ENCODE measurements around the gene KLHL7. TPM values are rescaled to one million over a fixed set of nuclear protein-coding genes. Genes with fewer than 3 reads are reported as not detected.
"Not testable (repeated sequence)": the region's sequence is repeated elsewhere in the genome, so short reads cannot be mapped to it uniquely, and the experiment has no call there.

The KLHL7 gene
- total and polyA plus RNA-seq, 2 experiments from 2014 or later = 33.9 to 34.9 TPM

- H3K9ac ChIP-seq = no peak overlapping the region
- H3F3A ChIP-seq (ENCODE audit: insufficient read depth) = no peaks in the 10 kb centered on the region
- no peaks in the 10 kb centered on the region for H4K20me1 ChIP-seq (ENCODE audit: insufficient read depth)
- H3K4me2 ChIP-seq (ENCODE audit: unreplicated experiment) = no peak overlapping the region
- no peaks in the 10 kb centered on the region for H3K79me2 ChIP-seq (ENCODE audit: insufficient read depth)
- no peaks in the 10 kb centered on the region for H3K27me3 ChIP-seq (replicated peaks; ENCODE audit: insufficient read depth)
- no peaks in the 10 kb centered on the region for H3K36me3 ChIP-seq (ENCODE audit: low read depth)
- no peaks in the 10 kb centered on the region for H3K9me3 ChIP-seq (ENCODE audit: low read depth)
- WGBS, 2 experiments (ENCODE audit: low coverage in 1 of 2, low lambda C conversion rate in 2 of 2, missing lambda C conversion rate in 2 of 2) = 33 to 37% methylated on average over 3 of the region's 3 CpGs
- no peaks in the 10 kb centered on the region for H3K4me1 ChIP-seq (ENCODE audit: insufficient read depth)
- DNase-seq = no peak
- no peak overlapping the region for H2AFZ ChIP-seq
- no peak overlapping the region for H3K4me3 ChIP-seq
- in situ Hi-C loops (cut with MboI) = no loop called here
- no peaks in the 10 kb centered on the region for H3K9me2 ChIP-seq (ENCODE audit: insufficient read depth)
- TF ChIP-seq EZH2 (IDR thresholded peaks at IDR 0.05; ENCODE audit: insufficient read depth, poor library complexity, severe bottlenecking) (no peak), EZH2phosphoT487 (IDR thresholded peaks at IDR 0.05; ENCODE audit: insufficient read depth, low read depth) (no peak)
- no peak overlapping the region for H3K27ac ChIP-seq
Observed at GRCh38 chr7:23218196-23218595, 112.6 kb downstream of the KLHL7 start.

GRCh38 chr7:23220690-23221305 lies 115.2 kb downstream of the KLHL7 start:
- H3K4me1 ChIP-seq (ENCODE audit: insufficient read depth) = no peaks in the 10 kb centered on the region
- no peak overlapping the region for H3K4me3 ChIP-seq
- H3K36me3 ChIP-seq (ENCODE audit: low read depth) = no peaks in the 10 kb centered on the region
- H3K79me2 ChIP-seq (ENCODE audit: insufficient read depth) = no peaks in the 10 kb centered on the region
- no peaks in the 10 kb centered on the region for H3K9me2 ChIP-seq (ENCODE audit: insufficient read depth)
- TF ChIP-seq EZH2phosphoT487 (IDR thresholded peaks at IDR 0.05; ENCODE audit: insufficient read depth, low read depth) (no peak), EZH2 (IDR thresholded peaks at IDR 0.05; ENCODE audit: insufficient read depth, poor library complexity, severe bottlenecking) (no peak)
- no peak overlapping the region for H3K27ac ChIP-seq
- H3F3A ChIP-seq (ENCODE audit: insufficient read depth) = no peaks in the 10 kb centered on the region
- no peak for DNase-seq
- H3K27me3 ChIP-seq (replicated peaks; ENCODE audit: insufficient read depth) = no peaks in the 10 kb centered on the region
- WGBS, 2 experiments (ENCODE audit: low coverage in 1 of 2, low lambda C conversion rate in 2 of 2, missing lambda C conversion rate in 2 of 2) = 74 to 75% methylated on average over 10 of the region's 10 CpGs
- H2AFZ ChIP-seq = no peak overlapping the region
- no peaks in the 10 kb centered on the region for H4K20me1 ChIP-seq (ENCODE audit: insufficient read depth)
- no peaks in the 10 kb centered on the region for H3K9me3 ChIP-seq (ENCODE audit: low read depth)
- in situ Hi-C loops (cut with MboI) = no loop called here
- H3K4me2 ChIP-seq (ENCODE audit: unreplicated experiment) = no peak overlapping the region
- no peak overlapping the region for H3K9ac ChIP-seq

- WGBS, 2 experiments (ENCODE audit: low coverage in 1 of 2, low lambda C conversion rate in 2 of 2, missing lambda C conversion rate in 2 of 2) = 26 to 34% methylated on average over 5 of the region's 5 CpGs
- DNase-seq = no peak
- H3K36me3 ChIP-seq (ENCODE audit: low read depth) = no peaks in the 10 kb centered on the region
- H3K27me3 ChIP-seq (replicated peaks; ENCODE audit: insufficient read depth) = no peaks in the 10 kb centered on the region
- no peak overlapping the region for H3K9ac ChIP-seq
- no peak overlapping the region for H3K4me2 ChIP-seq (ENCODE audit: unreplicated experiment)
- H2AFZ ChIP-seq = no peak overlapping the region
- no peaks in the 10 kb centered on the region for H4K20me1 ChIP-seq (ENCODE audit: insufficient read depth)
- no peaks in the 10 kb centered on the region for H3K9me3 ChIP-seq (ENCODE audit: low read depth)
- H3K9me2 ChIP-seq (ENCODE audit: insufficient read depth) = no peaks in the 10 kb centered on the region
- H3K4me3 ChIP-seq = no peak overlapping the region
- no peaks in the 10 kb centered on the region for H3K4me1 ChIP-seq (ENCODE audit: insufficient read depth)
- TF ChIP-seq EZH2phosphoT487 (IDR thresholded peaks at IDR 0.05; ENCODE audit: insufficient read depth, low read depth) (no peak), EZH2 (IDR thresholded peaks at IDR 0.05; ENCODE audit: insufficient read depth, poor library complexity, severe bottlenecking) (no peak)
- H3F3A ChIP-seq (ENCODE audit: insufficient read depth) = no peaks in the 10 kb centered on the region
- H3K27ac ChIP-seq = no peak overlapping the region
- in situ Hi-C loops (cut with MboI) = no loop called here
- H3K79me2 ChIP-seq (ENCODE audit: insufficient read depth) = no peaks in the 10 kb centered on the region
Observed at GRCh38 chr7:23222439-23223030, 117.0 kb downstream of the KLHL7 start.

- H4K20me1 ChIP-seq (ENCODE audit: insufficient read depth); DNase-seq; H3K27ac ChIP-seq; H3K27me3 ChIP-seq (replicated peaks; ENCODE audit: insufficient read depth); H3K9me2 ChIP-seq (ENCODE audit: insufficient read depth); H3K9ac ChIP-seq; H3K4me3 ChIP-seq; H2AFZ ChIP-seq; H3K79me2 ChIP-seq (ENCODE audit: insufficient read depth); H3K4me1 ChIP-seq (ENCODE audit: insufficient read depth); H3K4me2 ChIP-seq (ENCODE audit: unreplicated experiment); H3F3A ChIP-seq (ENCODE audit: insufficient read depth); H3K36me3 ChIP-seq (ENCODE audit: low read depth); in situ Hi-C loops (cut with MboI); H3K9me3 ChIP-seq (ENCODE audit: low read depth): not testable (repeated sequence)
- WGBS, 2 experiments (ENCODE audit: low coverage in 1 of 2, low lambda C conversion rate in 2 of 2, missing lambda C conversion rate in 2 of 2) = 59 to 76% methylated on average over 4 of the region's 4 CpGs
Observed at GRCh38 chr7:23224364-23224763, 118.8 kb downstream of the KLHL7 start.
